ENCODE data around the gene CRIP1. TPM values are rescaled to one million over a fixed set of nuclear protein-coding genes. Genes with fewer than 3 reads are reported as not detected.

CRIP1 gene
- total RNA-seq, 4 donors from 2014 or later, result 8.2 to 35.6 (median 24.7) TPM

DNA sequence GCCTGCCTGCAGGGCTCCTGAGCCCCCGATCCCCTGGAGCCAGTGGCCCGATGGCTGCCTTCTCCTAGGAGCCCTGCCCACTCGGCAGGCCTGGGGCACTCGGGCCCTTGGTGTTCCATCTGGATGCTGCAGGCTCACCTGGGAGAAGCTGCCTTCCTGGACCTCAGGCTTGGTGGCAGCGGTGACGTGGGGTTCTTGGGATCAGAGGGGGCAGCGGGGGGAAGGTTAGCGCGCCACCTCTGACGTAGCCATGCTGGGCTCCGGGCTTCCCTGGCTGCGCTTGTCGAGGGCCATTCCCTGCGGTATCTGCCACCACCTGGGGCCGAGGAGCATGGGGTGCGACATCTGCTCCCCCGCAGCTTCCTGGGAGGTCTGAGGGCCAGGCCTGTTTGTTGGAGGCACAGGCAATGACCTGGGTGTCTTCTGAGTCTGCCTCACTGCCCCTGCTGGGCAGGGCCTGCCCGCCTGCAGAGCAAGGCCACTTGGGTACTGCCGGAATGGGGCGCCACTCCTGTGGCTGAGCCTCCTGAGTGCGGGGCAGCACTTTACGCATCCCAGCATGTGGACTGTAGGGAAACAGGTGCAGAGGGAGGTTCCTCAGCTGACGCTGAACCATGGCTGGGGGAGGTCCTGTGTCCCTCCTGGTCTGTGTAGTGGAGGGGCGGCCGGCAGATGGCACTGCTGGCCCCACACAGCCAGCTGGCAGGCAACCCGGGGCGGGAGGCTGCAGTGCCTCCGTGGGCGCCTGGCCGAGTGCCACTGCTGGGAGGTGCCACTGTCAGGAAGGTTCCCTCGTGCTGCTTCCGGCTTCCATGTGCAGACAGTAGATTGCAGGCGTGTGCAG lies 46.8 kb upstream of the CRIP1 start:
- Histone ChIP-seq H3K4me3 (no peak overlapping the region), H3K36me3 (peaks cover 4 to 58% (median 10%) of the 10 kb centered on the region in 3 donors), H3K27ac (no peak overlapping the region), H3K9me3 (no peaks in the 10 kb centered on the region), H3K4me1 (peaks cover 0 to 39% (median 0%) of the 10 kb centered on the region in 3 donors), H3K27me3 (no peaks in the 10 kb centered on the region)
- TF ChIP-seq, protein P1, sequence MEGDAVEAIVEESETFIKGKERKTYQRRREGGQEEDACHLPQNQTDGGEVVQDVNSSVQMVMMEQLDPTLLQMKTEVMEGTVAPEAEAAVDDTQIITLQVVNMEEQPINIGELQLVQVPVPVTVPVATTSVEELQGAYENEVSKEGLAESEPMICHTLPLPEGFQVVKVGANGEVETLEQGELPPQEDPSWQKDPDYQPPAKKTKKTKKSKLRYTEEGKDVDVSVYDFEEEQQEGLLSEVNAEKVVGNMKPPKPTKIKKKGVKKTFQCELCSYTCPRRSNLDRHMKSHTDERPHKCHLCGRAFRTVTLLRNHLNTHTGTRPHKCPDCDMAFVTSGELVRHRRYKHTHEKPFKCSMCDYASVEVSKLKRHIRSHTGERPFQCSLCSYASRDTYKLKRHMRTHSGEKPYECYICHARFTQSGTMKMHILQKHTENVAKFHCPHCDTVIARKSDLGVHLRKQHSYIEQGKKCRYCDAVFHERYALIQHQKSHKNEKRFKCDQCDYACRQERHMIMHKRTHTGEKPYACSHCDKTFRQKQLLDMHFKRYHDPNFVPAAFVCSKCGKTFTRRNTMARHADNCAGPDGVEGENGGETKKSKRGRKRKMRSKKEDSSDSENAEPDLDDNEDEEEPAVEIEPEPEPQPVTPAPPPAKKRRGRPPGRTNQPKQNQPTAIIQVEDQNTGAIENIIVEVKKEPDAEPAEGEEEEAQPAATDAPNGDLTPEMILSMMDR (IDR thresholded peaks at IDR 0.05), result peak in 1 of 6 experiments; percentile 41
- no peak for TF ChIP-seq POLR2A (IDR thresholded peaks at IDR 0.05)
- no CpG with 5 or more reads among the region's 33 CpGs for WGBS, 2 donors
- no peak for DNase-seq
- intact Hi-C loops (cut with DNase I), result no loop called here

DNA sequence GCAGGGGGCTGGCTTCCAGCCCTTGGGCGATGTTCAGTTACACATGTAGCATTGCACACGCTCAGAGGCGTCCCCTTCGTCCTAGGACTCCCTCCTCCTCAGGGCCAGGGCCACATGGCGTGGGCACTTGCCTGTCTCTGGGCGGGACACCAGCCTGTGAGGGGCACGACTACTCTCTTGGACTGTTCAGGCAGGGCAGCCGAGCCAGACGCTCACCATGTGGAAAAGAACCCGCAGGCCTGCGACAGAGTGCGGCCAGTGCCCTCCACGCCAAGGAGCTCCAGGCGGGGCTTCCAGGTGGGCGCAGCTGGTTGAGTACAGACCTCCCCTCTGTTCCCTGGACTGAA lies 46.2 kb upstream of the CRIP1 start:
- no peaks in the 10 kb centered on the region for H3K27me3 ChIP-seq
- intact Hi-C loops (cut with DNase I), result no loop called here
- no peak overlapping the region for H3K4me3 ChIP-seq
- no peak for DNase-seq
- TF ChIP-seq, protein P1 (IDR thresholded peaks at IDR 0.05), result no peak
- no peak for TF ChIP-seq POLR2A (IDR thresholded peaks at IDR 0.05)
- H3K4me1 ChIP-seq, result peaks cover 0 to 39% (median 0%) of the 10 kb centered on the region in 3 donors
- no peaks in the 10 kb centered on the region for H3K9me3 ChIP-seq
- H3K27ac ChIP-seq, result no peak overlapping the region
- 79% methylated on average over 8 of the region's 15 CpGs; no CpG with 5 or more reads in 1 of the 2 donors for WGBS, 2 donors
- H3K36me3 ChIP-seq, result peaks cover 4 to 64% (median 10%) of the 10 kb centered on the region in 3 donors

DNA sequence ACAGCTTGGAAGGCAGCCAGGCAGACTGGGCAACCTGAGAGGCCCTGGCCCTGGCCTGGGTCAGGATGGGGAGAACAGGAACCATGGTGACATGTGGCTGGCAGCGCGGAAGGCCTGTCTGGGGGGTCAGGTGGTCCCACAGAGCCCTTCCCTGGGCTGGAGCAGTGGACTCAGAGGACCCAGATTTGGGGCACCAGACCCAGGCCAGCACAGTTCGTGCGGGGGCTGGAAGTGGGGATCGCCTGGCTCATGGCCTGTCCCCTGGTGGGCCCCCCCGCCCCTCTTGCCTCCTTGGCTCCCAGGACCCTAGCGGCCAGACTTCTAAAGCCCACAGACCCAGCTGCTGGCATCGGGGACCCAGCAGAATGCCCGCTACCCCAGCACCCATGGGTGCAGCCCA lies 45.7 kb upstream of the CRIP1 start:
- TF ChIP-seq, protein P1 (IDR thresholded peaks at IDR 0.05), result no peak
- no peak for TF ChIP-seq POLR2A (IDR thresholded peaks at IDR 0.05)
- H3K27me3 ChIP-seq, result no peaks in the 10 kb centered on the region
- H3K36me3 ChIP-seq, result peaks cover 4 to 69% (median 10%) of the 10 kb centered on the region in 3 donors
- H3K4me1 ChIP-seq, result peaks cover 0 to 38% (median 0%) of the 10 kb centered on the region in 3 donors
- no peak overlapping the region for H3K27ac ChIP-seq
- no CpG with 5 or more reads among the region's 9 CpGs for WGBS, 2 donors
- intact Hi-C loops (cut with DNase I), result no loop called here
- no peak for DNase-seq
- no peak overlapping the region for H3K4me3 ChIP-seq
- no peaks in the 10 kb centered on the region for H3K9me3 ChIP-seq

DNA sequence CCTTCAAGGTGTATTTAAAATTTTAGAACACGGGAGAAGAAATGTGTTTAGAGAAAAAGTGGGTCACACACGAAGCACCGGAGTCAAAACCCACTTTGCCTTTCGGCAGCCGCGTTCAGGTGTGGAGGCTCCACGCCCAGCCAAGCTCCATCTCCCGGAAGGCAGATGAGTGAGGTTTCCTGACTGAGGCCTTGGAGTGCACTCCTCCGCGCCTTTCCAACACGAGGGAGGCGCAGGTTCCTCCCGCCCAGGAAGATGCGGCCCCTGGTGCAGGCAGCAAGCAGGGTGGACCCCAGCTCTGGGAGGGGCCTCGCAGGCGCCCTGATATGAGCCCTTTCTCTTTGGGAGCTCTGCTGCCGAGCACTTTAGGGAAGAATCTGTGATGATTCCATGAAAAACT lies 44.6 kb upstream of the CRIP1 start:
- Histone ChIP-seq H3K4me1 (peaks cover 0 to 27% (median 0%) of the 10 kb centered on the region in 3 donors), H3K27me3 (no peaks in the 10 kb centered on the region), H3K36me3 (peaks cover 4 to 80% (median 10%) of the 10 kb centered on the region in 3 donors), H3K4me3 (no peak overlapping the region), H3K9me3 (no peaks in the 10 kb centered on the region), H3K27ac (no peak overlapping the region)
- no peak for DNase-seq
- TF ChIP-seq, protein P1 (IDR thresholded peaks at IDR 0.05), result no peak
- TF ChIP-seq POLR2A (IDR thresholded peaks at IDR 0.05), result no peak
- intact Hi-C loops (cut with DNase I), result no loop called here
- WGBS, 2 donors, result 71 to 81% methylated on average over 9 to 11 of the region's 17 CpGs

DNA sequence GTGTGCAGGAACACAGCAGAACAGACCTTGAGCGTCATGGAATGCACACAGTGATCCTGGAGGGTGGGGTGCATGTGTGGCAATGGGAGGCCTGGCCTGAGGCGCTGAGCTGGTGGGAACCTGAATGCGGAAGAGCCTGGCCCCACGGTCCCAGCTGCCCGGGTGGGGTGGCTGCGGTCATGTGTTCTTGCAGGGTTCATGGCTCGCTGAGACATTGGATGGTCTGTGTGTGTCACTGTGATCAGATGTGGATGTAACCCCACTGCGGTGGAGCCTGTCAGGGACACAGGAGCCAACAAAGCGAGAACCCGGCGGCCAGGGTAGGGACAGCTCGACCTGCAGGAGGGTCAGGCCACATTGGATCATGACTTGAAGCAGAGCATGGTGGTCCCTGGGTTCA lies 43.9 kb upstream of the CRIP1 start:
- intact Hi-C loops (cut with DNase I), result no loop called here
- H3K4me1 ChIP-seq, result peaks cover 0 to 19% (median 0%) of the 10 kb centered on the region in 3 donors
- no peak for DNase-seq

More for the DNA sequence above, 43.9 kb upstream of the CRIP1 start:
- no peak overlapping the region for H3K4me3 ChIP-seq
- WGBS, 2 donors, result 74 to 80% methylated on average over 9 to 10 of the region's 12 CpGs
- H3K27ac ChIP-seq, result no peak overlapping the region
- H3K9me3 ChIP-seq, result no peaks in the 10 kb centered on the region
- H3K36me3 ChIP-seq, result peaks cover under 1 to 80% (median 10%) of the 10 kb centered on the region in 3 donors
- H3K27me3 ChIP-seq, result no peaks in the 10 kb centered on the region
- TF ChIP-seq POLR2A (IDR thresholded peaks at IDR 0.05), result no peak

All from esophagus squamous epithelium (tissue), 5 donors.